ENCODE data around the gene CTDP1.
"Not testable (repeated sequence)": the region's sequence is repeated elsewhere in the genome, so short reads cannot be mapped to it uniquely, and the experiment has no call there.

CTDP1 gene

DNA sequence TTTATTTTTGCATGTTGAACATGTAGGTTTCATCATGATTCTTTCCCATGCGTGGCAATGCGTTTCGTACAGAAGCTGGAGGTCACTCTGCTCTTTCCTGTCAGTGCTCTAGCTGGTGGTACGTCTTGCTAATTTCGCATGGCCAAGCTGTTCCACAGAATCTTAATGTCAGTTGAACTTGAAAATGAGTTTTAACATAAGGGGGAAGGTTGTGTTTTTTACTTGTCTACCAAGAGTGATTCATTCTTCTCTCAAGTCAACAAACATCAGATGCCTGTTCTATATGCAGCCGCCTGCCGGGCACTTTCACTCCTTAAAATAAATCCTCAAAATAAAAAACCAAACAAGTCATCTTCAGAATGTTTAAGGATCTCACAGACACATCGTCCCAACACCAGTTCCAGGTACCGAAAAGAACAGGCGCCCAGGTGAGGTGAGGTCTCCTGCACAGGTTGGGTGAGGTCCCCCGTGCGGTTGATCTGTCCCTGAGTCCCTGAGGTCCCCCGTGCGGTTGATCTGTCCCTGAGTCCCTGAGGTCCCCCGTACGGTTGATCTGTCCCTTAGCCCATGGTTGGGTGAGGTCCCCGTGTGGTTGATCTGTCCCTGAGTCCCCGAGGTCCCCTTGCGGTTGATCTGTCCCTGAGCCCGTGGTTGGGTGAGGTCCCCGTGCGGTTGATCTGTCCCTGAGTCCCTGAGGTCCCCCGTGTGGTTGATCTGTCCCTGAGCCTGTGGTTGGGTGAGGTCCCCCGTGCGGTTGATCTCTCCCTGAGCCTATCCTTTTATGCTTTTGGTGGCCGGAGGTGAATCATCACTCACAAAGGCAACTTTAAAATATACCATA is 61.1 kb downstream of the CTDP1 start:
- DNase-seq (ENCODE audit: low read depth) = no peak

DNA sequence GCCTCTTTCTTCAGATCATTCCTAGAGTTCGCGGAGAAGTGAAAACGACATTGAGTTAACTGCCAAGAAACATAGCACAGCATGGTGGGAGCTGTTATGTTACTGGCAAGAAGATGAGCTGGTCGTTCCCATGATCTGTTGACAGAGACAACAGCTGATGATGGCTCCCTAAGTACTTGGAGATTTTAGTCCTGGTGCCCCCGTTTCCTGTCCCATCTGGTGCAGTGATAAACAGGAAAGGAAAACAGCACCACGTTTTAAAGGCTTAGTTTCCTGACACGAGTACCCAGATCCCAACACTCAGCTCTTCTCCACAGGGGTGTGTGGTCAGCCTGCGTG is 61.7 kb downstream of the CTDP1 start:
- DNase-seq (ENCODE audit: low read depth) = no peak

DNA sequence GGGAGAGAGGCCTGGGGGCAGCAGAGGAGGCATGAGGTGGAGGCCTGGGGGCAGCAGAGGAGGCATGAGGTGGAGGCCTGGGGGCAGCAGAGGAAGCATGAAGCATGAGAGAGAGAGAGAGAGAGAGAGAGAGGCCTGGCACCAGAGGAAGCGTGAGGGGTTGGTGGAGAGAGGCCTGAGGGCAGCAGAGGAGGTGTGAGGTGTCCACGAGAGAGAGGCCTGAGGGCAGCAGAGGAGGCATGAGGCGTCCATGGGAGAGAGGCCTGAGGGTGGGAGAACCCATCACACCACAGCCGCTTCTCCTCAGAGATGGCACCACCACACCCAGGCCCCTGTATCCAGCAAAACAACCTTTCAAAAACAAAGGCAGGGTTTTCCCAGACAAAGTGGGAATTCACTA is 62.5 kb downstream of the CTDP1 start:
- DNase-seq (ENCODE audit: low read depth) = no peak

DNA sequence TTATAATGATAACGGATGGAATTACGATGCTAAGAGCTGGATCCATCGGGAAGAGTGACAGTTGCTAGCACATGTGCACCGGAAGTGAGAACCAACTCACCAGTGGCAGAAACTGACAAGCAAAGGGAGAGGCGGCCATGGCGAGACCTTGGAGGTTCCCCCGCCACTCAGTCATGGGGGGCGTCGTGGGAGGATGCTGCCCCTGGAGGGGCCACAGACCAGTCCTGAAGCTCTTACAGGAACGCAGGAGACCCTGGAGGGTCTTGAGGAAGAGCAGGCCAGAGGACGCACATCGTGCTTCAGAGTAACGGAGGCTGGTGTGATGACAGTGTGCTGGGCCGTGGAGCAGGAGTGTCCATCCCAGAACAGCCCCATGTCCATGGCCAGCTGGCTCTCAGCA is 65.0 kb downstream of the CTDP1 start:
- no peak for DNase-seq (ENCODE audit: low read depth)

DNA sequence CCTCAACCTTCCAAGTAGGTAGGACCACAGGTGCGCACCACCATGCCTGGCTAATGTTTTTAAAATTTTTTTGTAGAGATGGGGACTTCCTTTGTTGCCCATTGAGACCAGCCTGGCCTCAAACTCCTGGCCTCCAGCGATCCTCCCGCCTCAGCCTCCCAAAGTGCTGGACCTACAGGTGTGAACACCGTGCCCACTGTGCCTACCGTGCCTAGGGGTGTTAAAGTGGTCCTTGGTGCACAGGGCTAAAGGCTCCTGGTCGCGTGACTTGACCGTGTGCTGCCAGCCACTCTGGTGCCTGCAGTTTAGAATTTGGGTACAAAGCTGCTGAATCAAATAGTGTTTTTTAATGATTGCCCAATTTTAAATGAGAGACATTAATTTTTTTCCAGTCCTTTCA is 67.1 kb downstream of the CTDP1 start:
- no peak for DNase-seq (ENCODE audit: low read depth)

DNA sequence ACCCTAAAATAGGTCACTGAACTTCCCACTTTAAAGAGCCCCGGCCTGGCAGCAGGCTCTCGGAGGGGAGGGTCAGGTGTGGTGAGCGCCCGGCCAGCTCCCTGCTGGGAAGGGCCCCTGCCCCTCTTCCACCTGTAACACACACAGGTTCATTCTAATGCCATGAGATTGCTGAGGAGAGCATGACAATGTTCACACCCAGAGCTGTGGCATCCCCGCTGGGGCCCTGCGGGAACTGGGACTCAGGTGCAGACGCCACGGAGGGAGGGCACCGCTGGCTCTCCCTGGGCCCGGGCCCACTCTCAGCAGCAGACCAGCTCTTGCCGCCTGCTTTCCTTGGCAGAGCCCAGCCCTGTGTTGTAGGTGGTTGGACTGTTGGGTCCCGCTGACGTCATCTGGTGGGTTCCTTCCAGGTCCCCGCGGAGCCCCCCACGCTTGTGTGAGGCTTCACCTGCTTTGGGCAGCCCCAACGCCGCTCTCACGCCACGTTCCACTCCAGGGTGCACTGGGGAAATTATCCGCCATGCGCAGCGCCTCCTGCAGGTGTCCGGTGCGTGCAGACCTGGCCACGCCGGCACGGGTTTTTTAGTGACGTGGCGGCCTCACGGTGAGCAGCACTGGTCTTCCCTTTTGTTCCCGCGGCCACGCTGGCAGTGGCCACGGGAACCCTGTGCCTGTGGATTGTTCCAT is 67.7 kb downstream of the CTDP1 start:
- DNase-seq (ENCODE audit: low read depth) = no peak

DNA sequence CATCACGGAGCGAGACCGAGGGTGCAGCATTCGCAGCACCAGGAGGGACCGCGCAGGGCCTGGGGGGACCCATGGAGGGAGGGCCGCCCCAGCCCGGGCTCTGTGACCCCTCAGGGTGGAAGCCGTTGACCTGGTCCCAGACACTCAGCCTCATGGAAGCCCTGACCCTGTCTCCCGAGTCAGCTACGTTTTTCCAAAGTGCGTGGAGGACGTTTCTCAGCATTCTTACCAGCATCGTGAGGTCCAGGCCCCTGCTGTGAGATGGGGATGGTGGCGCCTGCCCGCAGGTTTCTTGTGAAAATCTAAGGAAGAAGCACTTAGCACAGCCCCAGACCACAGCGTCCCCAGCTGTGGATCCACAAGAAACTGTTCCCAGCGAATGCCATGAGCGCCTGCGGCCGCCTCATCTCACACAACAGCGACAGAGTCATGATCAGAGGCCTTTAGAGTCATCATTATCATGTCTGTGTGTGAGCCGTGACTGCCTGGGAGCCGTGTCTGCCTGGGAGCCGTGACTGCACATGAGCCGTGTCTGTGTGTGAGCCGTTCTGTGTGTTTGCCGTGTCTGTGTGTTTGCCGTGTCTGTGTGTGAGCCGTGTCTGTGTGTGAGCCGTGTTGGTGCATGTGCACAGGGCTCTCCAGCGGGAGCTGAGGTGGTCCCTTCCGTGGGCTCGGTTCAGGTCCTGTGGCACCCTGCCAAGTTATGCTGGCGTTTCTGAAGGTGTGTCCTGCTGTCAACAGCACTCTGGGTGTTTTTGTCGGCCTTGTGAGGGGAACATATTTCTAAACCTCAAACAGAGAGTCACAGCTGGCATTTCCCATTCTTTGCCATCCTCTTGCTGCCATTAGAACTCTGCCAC is 68.9 kb downstream of the CTDP1 start:
- DNase-seq (ENCODE audit: low read depth) = no peak

- DNase-seq (ENCODE audit: low read depth) = no peak
These were observed 69.9 kb downstream of the CTDP1 start for GRCh38 chr18:79749251-79750191.

GRCh38 chr18:79750980-79751571 is 71.5 kb downstream of the CTDP1 start:
- no peak for DNase-seq (ENCODE audit: low read depth)

GRCh38 chr18:79751918-79752578 is 72.4 kb downstream of the CTDP1 start:
- DNase-seq (ENCODE audit: low read depth) = not testable (repeated sequence)

DNA sequence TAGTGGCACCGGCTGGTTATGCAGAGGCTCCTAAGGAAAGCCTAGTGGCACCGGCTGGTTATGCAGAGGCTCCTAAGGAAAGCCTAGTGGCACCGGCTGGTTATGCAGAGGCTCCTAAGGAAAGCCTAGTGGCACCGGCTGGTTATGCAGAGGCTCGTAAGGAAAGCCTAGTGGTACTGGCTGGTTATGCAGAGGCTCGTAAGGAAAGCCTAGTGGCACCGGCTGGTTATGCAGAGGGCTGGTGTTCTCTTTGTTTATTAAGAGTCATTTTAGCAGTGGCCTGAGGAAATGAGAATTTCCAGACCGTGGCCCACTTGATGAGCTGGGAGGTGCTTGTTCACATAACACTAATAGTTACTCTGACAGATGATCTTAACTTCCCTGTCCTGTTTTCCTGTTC is 73.3 kb downstream of the CTDP1 start:
- DNase-seq (ENCODE audit: low read depth) = not testable (repeated sequence)

GRCh38 chr18:79753391-79753851 is 73.8 kb downstream of the CTDP1 start:
- no peak for DNase-seq (ENCODE audit: low read depth)

- no peak for DNase-seq (ENCODE audit: low read depth)
These were observed 74.6 kb downstream of the CTDP1 start for GRCh38 chr18:79754022-79754761.

DNA sequence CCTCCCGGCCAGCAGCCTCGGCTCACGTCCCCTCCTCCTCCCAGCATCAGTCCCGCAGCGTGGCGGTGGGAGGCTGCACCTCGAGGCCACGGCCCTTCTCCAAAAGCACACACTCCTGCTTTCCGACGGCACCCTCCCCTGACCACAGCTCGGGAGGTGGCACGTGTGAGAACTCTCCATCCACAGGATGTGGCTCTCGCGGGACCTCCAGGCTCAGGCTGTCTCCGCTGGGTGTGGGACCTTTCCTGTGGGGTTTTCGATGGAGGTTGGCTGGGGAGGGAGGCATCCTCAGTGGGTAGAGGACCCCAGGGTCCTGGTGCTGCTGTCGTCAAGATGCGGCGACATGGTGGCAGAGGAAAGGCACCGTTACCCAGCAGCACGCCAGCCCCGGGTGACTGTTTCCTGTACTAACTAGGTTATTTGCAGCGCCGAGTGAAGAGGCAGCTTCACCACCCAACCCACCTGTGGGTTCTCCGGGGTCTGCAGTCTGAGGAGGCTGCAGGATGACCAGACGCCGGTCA is 75.3 kb downstream of the CTDP1 start:
- DNase-seq (ENCODE audit: low read depth) = no peak

GRCh38 chr18:79755496-79756142 is 76.0 kb downstream of the CTDP1 start:
- no peak for DNase-seq (ENCODE audit: low read depth)

DNA sequence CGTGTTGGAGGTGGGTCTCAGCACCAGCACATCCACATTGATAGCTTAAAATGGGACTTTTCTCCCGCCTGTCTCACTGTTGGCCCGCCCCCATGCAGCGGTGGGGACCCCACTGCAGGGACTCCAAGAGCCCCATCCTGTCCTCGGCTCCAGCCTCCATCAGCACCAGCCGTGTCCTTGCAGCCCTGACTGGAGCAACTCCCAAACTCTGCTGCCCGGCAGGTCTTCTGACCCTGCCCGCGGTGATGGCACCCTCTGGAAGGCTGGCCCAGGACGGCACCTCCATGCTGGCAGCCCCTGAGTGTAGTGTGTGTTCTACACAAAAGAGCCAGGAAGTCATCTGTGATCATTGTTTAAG is 76.5 kb downstream of the CTDP1 start:
- no peak for DNase-seq (ENCODE audit: low read depth)

- no peak for DNase-seq (ENCODE audit: low read depth)
These were observed 77.2 kb downstream of the CTDP1 start for GRCh38 chr18:79756826-79757225.

GRCh38 chr18:79760348-79760747 is 80.7 kb downstream of the CTDP1 start:
- no peak for DNase-seq (ENCODE audit: low read depth)

- no peak for DNase-seq (ENCODE audit: low read depth)
These were observed 81.3 kb downstream of the CTDP1 start for GRCh38 chr18:79760881-79761280.
